H1 (cell line): ENCODE measurements around the gene COL19A1. TPM values are rescaled to one million over a fixed set of nuclear protein-coding genes. Genes with fewer than 3 reads are reported as not detected.

Experiments used
- BCL11A ChIP-seq, 2 experiments: IDR thresholded peaks; one replicate each; pipeline ENCODE4 v1.6.1; 2011; ENCODE audit warnings: low read depth in 2 of 2, low read length in 2 of 2, mild to moderate bottlenecking in 2 of 2
- RAD21 ChIP-seq, 2 experiments: IDR thresholded peaks in 1 of 2; conservative IDR thresholded peaks in 1 of 2; 2 replicates each; pipeline ENCODE4 v1.6.1; 2011; ENCODE audit warnings: low read depth in 2 of 2, low read length in 2 of 2, improper control_type of control experiment in 1 of 2, inconsistent platforms in 1 of 2, mild to moderate bottlenecking in 1 of 2, moderate library complexity in 1 of 2
- polyA plus RNA-seq, 7 experiments: library from polyadenylated mRNA; depleted of rRNA in 3 of 7; stranded (reverse) in 5 of 7; unstranded in 2 of 7; fragments of >200 nt in 5 of 7; fragments of 200-250 nt in 2 of 7; gene quantifications; 1 replicate in 5 of 7; 2 replicates in 1 of 7; 4 replicates in 1 of 7; pipeline versions ENCODE4 v1.2.1 to v1.2.3, GENCODE V29; 2011 to 2013; ENCODE audit warnings: missing spikeins in 2 of 7, mixed read lengths in 2 of 7
- total RNA-seq: library from RNA; stranded (reverse); fragmentation: NEBNext Ultra II Directional; extraction: Animal tissue kit (Norgen Biotek cat#: 25700); gene quantifications from 2 replicates; pipeline ENCODE4 v1.2.1, GENCODE V29; 2021
- TF ChIP-seq, protein P1 (sequence below): IDR thresholded peaks from 2 replicates; pipeline ENCODE4 v1.6.1; 2012; ENCODE audit warnings: low read length, inconsistent platforms
- TF ChIP-seq, protein P2 (sequence below): IDR thresholded peaks from 2 replicates; pipeline ENCODE4 v1.6.1; 2012; ENCODE audit warnings: inconsistent platforms

Gene COL19A1
- total and polyA plus RNA-seq, 2 of the 8 experiments (the other 6 are each of a cell fraction or from before 2014, with no cell fraction given), result not detected

DNA sequence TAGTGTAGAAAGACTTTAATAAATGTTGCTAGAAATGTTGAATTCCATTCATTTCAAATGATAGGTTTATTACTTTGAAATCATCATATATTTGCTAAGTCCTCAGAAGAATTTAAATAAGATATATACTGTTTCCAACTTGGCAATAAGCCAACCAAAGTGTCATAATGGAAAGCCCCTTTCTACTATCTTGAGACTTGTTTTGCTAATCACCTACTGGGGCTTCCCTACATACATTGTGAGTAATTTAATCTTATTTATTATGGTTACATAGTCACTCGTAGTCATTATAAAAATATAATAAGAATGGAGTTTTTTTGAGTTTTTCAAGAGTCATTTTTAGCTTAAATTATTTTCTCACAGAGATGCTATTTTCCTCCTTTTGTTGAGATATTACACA is 20.7 kb downstream of the COL19A1 start (continued):
- TF ChIP-seq RAD21 (IDR thresholded peaks at IDR 0.05 in 1 of 2, conservative IDR thresholded peaks at IDR 0.05 in 1 of 2; ENCODE audit: low read depth in 2 of 2, low read length in 2 of 2) (no peak), BCL11A (IDR thresholded peaks at IDR 0.05; ENCODE audit: low read depth in 2 of 2, low read length in 2 of 2) (no peak)
- TF ChIP-seq, protein P1, sequence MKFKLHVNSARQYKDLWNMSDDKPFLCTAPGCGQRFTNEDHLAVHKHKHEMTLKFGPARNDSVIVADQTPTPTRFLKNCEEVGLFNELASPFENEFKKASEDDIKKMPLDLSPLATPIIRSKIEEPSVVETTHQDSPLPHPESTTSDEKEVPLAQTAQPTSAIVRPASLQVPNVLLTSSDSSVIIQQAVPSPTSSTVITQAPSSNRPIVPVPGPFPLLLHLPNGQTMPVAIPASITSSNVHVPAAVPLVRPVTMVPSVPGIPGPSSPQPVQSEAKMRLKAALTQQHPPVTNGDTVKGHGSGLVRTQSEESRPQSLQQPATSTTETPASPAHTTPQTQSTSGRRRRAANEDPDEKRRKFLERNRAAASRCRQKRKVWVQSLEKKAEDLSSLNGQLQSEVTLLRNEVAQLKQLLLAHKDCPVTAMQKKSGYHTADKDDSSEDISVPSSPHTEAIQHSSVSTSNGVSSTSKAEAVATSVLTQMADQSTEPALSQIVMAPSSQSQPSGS, result no peak
- TF ChIP-seq, protein P2, sequence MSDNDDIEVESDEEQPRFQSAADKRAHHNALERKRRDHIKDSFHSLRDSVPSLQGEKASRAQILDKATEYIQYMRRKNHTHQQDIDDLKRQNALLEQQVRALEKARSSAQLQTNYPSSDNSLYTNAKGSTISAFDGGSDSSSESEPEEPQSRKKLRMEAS, result no peak
